ENCODE results near the gene COL27A1. TPM values are rescaled to one million over a fixed set of nuclear protein-coding genes. Genes with fewer than 3 reads are reported as not detected.

COL27A1 gene
- total RNA-seq, 2 experiments from 2014 or later = 7.0 to 10.6 TPM

DNA sequence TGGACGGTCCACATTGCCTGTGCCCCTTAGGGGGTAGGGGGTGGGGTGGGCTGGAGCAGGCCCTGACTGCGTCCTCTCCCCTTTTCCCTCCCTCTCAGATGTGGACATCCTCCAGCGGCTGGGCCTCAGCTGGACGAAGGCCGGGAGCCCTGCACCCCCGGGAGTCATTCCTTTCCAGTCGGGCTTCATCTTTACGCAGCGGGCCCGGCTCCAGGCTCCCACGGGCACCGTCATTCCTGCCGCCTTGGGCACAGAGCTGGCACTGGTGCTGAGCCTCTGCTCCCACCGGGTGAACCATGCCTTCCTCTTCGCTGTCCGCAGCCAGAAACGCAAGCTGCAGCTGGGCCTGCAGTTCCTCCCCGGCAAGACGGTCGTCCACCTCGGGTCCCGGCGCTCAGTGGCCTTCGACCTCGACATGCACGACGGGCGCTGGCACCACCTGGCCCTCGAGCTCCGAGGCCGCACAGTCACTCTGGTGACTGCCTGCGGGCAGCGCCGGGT, 12.3 kb downstream of the COL27A1 start:
- H3K36me3 Mint-ChIP-seq (ENCODE audit: low read depth) = peaks cover 3% of the 10 kb centered on the region
- no peak for DNase-seq
- no peak overlapping the region for H3K27ac Mint-ChIP-seq
- H3K9me3 Mint-ChIP-seq = no peaks in the 10 kb centered on the region
- no peaks in the 10 kb centered on the region for H3K4me1 Mint-ChIP-seq (ENCODE audit: low read depth)
- CTCF ChIA-PET = interaction anchor here (3.1 kb wide), 1 partner anchor 13 kb away, joined by 7 read pairs; the partner anchor contains the start of gene COL27A1
- no peak overlapping the region for H3K4me3 Mint-ChIP-seq
- intact Hi-C loops (cut with micrococcal nuclease) = no loop called here
- H3K27me3 Mint-ChIP-seq (ENCODE audit: low read depth) = no peaks in the 10 kb centered on the region

DNA sequence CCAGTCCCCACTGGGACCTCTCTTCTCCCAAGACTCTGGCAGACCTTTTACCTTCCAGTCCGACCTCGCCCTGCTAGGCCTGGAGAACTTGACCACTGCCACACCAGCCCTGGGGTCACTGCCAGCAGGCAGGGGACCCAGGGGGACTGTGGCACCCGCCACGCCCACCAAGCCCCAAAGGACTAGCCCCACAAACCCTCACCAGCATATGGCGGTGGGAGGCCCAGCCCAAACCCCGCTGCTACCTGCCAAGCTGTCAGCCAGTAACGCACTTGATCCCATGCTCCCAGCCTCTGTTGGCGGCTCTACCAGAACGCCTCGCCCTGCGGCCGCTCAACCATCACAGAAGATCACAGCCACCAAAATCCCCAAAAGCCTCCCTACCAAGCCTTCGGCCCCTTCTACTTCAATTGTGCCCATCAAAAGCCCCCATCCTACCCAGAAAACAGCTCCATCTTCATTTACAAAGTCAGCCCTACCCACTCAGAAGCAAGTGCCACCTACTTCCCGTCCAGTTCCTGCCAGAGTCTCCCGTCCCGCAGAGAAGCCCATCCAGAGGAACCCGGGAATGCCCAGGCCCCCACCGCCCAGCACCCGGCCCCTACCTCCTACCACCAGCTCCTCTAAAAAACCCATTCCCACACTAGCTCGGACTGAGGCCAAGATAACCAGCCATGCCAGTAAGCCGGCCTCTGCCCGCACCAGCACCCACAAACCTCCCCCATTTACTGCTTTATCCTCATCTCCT, 13.1 kb downstream of the COL27A1 start:
- peaks cover 3% of the 10 kb centered on the region for H3K36me3 Mint-ChIP-seq (ENCODE audit: low read depth)
- intact Hi-C loops (cut with micrococcal nuclease) = no loop called here
- no peaks in the 10 kb centered on the region for H3K27me3 Mint-ChIP-seq (ENCODE audit: low read depth)
- CTCF ChIA-PET = interaction anchor here (3.1 kb wide), 1 partner anchor 13 kb away, joined by 7 read pairs; the partner anchor contains the start of gene COL27A1
- H3K9me3 Mint-ChIP-seq = no peaks in the 10 kb centered on the region
- no peak for DNase-seq
- no peak overlapping the region for H3K27ac Mint-ChIP-seq
- no peaks in the 10 kb centered on the region for H3K4me1 Mint-ChIP-seq (ENCODE audit: low read depth)
- no peak overlapping the region for H3K4me3 Mint-ChIP-seq

DNA sequence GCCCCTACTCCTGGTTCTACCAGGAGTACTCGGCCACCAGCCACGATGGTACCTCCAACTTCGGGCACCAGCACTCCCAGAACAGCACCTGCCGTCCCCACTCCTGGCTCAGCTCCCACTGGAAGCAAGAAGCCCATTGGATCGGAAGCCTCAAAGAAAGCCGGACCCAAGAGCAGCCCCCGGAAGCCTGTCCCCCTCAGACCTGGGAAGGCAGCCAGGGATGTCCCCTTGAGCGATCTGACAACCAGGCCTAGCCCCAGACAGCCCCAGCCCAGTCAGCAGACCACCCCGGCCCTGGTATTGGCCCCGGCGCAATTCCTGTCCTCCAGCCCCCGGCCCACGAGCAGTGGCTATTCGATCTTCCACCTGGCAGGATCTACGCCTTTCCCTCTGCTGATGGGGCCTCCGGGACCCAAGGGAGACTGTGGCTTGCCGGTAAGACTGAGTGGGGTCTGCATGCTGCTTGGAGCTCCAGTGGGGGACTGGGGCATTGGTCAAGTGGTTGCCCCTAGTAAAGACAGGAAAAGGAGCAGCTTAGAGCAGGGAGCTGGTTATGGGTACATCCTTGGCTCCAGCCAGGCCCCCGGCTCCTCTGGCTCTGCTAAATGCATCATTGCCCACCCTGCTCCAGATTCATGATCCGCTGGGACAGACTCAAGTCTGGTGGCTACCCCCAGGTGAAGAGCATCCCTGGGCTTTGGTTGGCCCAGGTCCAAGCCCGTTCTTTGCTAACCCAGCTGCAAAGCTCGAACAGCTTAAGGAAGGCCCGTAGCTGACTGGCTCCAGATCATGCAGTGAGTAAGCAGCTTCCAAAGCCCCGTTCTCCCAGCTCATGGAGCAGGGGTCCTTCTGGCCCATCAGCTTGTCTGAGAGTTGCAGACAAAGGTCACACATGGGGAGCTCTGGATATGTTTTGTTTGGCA, 14.0 kb downstream of the COL27A1 start:
- no peaks in the 10 kb centered on the region for H3K27me3 Mint-ChIP-seq (ENCODE audit: low read depth)
- DNase-seq = no peak
- intact Hi-C loops (cut with micrococcal nuclease) = no loop called here
- peaks cover 3% of the 10 kb centered on the region for H3K36me3 Mint-ChIP-seq (ENCODE audit: low read depth)
- H3K4me3 Mint-ChIP-seq = no peak overlapping the region
- no peak overlapping the region for H3K27ac Mint-ChIP-seq
- H3K9me3 Mint-ChIP-seq = no peaks in the 10 kb centered on the region
- CTCF ChIA-PET = interaction anchor here (1.5 to 3.1 kb wide), 2 partner anchors 14 to 122 kb away, joined by 3 to 7 read pairs; partner anchors contain the start of gene COL27A1
- H3K4me1 Mint-ChIP-seq (ENCODE audit: low read depth) = no peaks in the 10 kb centered on the region

DNA sequence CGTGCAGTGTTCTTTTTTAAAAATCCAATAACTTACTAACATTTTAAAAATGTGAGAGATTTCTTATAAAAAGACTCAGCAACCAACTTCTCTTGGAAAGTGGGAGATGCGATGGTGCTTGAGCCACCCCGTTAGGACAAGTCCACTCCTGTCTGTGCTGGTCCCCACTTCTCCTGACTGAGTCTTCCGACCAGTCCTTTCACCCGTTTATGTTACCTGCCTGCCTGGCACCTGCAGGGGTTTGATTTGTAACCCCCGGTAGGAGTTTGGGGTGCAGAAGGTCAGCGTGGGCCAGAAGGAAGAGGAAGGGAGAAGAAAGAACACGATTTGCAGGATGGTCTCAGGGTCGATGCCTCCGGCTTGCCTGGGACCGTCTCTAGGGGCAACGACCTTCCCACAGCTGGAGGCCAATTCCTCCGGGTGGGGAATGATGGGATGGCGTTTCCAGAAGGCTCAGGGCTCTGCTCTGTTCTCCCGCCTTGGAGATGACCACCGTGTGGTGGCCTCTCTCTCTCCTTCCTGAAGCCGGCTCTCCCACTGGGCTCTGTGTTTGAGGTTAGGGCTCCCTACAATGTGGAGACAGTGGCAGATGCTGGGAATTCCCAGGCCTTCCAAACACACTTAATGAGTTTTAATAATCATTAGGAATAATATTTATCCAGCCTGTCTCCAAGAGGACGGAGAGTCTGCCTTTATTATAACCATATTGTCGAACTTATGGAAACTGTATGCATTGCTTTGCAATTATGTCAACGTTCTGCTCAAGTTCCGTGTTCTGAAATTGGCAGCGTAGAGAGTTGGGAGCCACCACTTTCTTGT, 14.8 kb downstream of the COL27A1 start:
- no peak overlapping the region for H3K27ac Mint-ChIP-seq
- CTCF ChIA-PET = interaction anchor here (1.5 kb wide), 1 partner anchor 121 kb away, joined by 3 read pairs; no protein-coding TSS in a partner anchor

DNA sequence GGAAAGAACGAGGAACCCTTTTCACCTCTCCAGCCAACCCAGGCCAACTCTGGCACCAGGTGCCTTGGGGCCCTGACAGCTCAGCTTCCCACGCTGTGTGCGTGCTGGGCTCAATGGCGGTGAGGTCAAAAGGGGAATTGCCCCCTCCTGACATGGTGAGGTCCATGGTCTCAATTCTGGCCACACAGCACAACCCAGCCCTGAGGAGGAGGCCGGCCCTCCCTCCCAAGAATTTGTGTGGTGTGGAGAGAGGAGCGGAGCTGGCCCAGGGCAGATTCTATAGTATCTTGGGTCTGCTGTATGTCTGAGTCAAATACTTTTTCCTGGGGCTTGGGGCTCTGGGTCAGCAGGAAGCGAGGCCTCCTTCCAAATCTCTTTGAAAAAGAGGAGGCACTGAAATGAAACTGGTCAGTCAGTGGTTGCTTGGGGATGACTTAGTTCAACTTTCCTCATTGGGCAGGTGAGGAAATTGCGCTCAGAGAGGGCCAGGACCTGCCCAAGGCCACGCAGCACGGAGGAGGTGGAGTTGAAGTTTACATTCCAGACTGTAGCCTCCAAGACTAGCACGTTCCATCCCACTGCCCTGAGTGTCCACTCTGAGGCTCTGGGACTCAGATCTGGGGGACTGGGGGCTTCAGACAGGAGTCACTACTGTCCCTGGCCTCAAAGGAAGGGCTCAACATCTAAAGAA, 15.6 kb downstream of the COL27A1 start:
- CTCF ChIA-PET = interaction anchor here (1.5 kb wide), 1 partner anchor 120 kb away, joined by 3 read pairs; no protein-coding TSS in a partner anchor

More for the DNA sequence above, 14.8 kb downstream of the COL27A1 start:
- peaks cover 3% of the 10 kb centered on the region for H3K36me3 Mint-ChIP-seq (ENCODE audit: low read depth)
- intact Hi-C loops (cut with micrococcal nuclease) = no loop called here
- no peak overlapping the region for H3K4me3 Mint-ChIP-seq
- no peaks in the 10 kb centered on the region for H3K27me3 Mint-ChIP-seq (ENCODE audit: low read depth)
- no peak for DNase-seq
- no peaks in the 10 kb centered on the region for H3K4me1 Mint-ChIP-seq (ENCODE audit: low read depth)
- H3K9me3 Mint-ChIP-seq = no peaks in the 10 kb centered on the region

DNA sequence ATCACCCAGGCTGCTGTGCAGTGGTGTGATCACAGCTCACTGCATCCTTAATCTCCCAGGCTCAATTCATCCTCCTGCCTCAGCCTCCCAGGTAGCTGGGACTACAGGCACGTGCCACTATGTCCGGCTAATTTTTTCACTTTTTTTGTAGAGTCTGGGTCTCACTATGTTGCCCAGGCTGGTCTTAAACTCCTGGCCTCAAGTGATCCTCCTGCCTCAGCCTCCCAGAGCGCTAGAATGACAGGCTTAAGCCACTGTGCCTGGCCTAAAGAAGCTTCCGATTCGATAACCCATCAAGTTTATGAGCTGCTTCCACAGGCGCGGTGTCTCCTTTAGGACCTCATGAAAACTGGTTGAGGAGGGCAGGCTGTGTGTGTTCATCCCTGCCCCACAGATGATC, 16.2 kb downstream of the COL27A1 start:
- peaks cover 3% of the 10 kb centered on the region for H3K36me3 Mint-ChIP-seq (ENCODE audit: low read depth)
- H3K4me3 Mint-ChIP-seq = no peak overlapping the region
- H3K4me1 Mint-ChIP-seq (ENCODE audit: low read depth) = no peaks in the 10 kb centered on the region
- CTCF ChIA-PET = interaction anchor here (1.8 kb wide), 1 partner anchor 89 kb away, joined by 10 read pairs; no protein-coding TSS in a partner anchor
- no peaks in the 10 kb centered on the region for H3K27me3 Mint-ChIP-seq (ENCODE audit: low read depth)
- no peak for DNase-seq
- H3K27ac Mint-ChIP-seq = no peak overlapping the region
- H3K9me3 Mint-ChIP-seq = no peaks in the 10 kb centered on the region
- intact Hi-C loops (cut with micrococcal nuclease) = no loop called here

More for the DNA sequence above, 15.6 kb downstream of the COL27A1 start:
- DNase-seq = no peak
- no peaks in the 10 kb centered on the region for H3K27me3 Mint-ChIP-seq (ENCODE audit: low read depth)
- H3K36me3 Mint-ChIP-seq (ENCODE audit: low read depth) = peaks cover 3% of the 10 kb centered on the region
- H3K27ac Mint-ChIP-seq = no peak overlapping the region
- no peaks in the 10 kb centered on the region for H3K4me1 Mint-ChIP-seq (ENCODE audit: low read depth)
- intact Hi-C loops (cut with micrococcal nuclease) = no loop called here
- H3K4me3 Mint-ChIP-seq = no peak overlapping the region
- no peaks in the 10 kb centered on the region for H3K9me3 Mint-ChIP-seq

DNA sequence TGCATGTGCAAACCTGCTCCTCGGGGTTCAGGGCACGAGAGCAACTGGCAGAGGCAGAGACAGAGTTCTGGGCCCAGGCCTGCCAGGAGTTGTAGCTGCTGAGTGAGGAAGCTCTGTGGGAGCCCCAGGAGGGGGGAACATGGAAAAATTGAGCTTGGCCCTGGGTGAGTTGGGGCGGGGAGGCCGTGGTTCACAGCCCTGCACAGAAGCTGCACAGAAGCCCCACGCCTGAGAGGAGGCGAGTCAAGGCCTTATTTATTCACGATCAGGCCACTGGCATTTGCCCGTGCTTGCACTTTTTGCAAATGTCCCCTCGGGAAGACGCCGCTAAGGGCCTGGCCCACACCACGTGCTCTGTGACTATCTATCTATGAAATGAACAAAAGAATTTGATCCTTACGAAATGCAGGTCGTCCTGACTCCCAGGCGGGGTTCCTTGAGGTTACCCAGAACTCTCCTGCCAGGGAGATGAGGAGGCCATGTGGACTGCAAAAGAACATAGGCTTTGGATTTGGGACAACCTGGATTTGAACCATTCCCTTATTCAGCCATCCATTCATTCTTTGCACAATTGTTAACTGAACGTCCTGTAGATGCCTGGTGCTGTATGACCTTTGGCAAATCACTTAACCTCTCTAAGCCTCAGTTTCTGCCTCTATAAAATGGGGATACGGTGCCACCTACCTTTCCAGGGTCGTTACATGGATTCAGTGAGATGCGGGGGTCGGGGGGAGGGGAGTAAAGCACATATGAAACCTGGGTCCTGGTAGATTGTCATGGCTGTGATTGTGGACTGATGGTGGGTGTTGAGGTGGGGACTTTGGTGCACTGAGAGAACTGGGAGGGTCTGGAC, 17.9 kb downstream of the COL27A1 start:
- peaks cover 3% of the 10 kb centered on the region for H3K36me3 Mint-ChIP-seq (ENCODE audit: low read depth)
- H3K4me3 Mint-ChIP-seq = no peak overlapping the region
- H3K27ac Mint-ChIP-seq = no peak overlapping the region
- no peaks in the 10 kb centered on the region for H3K27me3 Mint-ChIP-seq (ENCODE audit: low read depth)
- DNase-seq = no peak
- CTCF ChIA-PET = interaction anchor here (1.8 kb wide), 1 partner anchor 90 kb away, joined by 10 read pairs; no protein-coding TSS in a partner anchor
- intact Hi-C loops (cut with micrococcal nuclease) = no loop called here
- no peaks in the 10 kb centered on the region for H3K4me1 Mint-ChIP-seq (ENCODE audit: low read depth)
- no peaks in the 10 kb centered on the region for H3K9me3 Mint-ChIP-seq

DNA sequence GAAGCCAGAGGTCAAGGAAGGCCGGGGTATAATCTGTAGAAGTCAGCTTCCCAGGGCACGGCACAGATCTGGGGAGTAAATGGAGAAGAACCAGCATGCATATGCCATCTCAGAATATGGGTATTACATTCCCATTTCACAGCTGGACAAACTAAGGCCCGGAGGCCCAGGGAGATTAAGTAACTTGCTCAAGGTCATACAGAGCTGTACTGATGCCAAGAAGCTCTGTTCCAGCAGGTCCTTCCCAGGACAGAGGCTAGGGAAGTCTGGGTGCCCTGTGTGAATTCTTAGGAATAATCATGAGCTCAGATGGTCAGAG, 19.2 kb downstream of the COL27A1 start:
- intact Hi-C loops (cut with micrococcal nuclease) = no loop called here
- H3K36me3 Mint-ChIP-seq (ENCODE audit: low read depth) = no peaks in the 10 kb centered on the region
- H3K4me3 Mint-ChIP-seq = no peak overlapping the region
- no peaks in the 10 kb centered on the region for H3K9me3 Mint-ChIP-seq
- CTCF ChIA-PET = interaction anchor here (0.6 kb wide), 1 partner anchor 212 kb away, joined by 3 read pairs; no protein-coding TSS in a partner anchor
- no peaks in the 10 kb centered on the region for H3K4me1 Mint-ChIP-seq (ENCODE audit: low read depth)
- no peak overlapping the region for H3K27ac Mint-ChIP-seq
- no peak for DNase-seq
- no peaks in the 10 kb centered on the region for H3K27me3 Mint-ChIP-seq (ENCODE audit: low read depth)

DNA sequence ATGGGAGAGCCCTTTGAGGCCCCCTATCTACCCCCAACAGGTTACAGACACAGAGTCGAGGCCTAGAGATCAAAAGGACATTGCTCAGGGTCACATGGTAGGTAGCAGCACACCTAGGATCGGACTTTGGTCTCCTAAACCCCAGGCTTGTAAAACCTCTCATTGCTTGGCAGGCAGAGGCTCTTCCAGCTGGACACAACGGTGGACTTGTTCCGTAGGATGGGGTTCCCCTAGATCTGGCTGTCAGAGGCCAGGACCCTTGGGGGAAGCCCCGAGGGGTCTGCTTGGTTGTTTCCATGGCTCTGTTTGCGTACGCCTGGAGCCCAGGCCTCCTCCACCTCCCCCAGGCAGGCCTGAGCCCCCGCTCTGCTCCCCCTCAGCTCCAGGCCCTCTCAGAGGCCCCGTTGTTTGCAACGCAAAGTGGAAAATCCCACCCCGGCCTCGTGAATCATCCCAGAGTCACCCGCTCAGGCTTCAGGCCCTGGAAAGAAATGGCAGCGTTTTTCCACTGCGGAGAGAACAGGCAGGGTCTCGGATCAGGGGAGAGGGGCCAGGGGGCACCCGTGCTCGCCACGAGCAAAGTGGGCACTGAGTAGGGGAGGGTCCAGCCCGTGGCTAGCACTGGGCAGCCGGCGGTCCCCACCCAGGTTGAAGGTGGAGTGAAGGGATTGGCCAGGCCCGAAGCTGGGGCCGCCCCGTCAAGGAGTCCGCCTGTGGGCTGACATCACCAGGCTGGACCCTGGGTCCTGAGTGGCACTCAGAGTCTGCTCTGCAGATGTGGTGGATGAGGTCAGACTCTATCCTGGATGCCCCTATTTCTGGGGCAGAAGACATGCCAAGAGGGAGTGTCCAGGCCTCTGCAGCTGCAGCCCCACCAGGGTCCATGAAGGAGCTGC, 19.8 kb downstream of the COL27A1 start:
- no peaks in the 10 kb centered on the region for H3K27me3 Mint-ChIP-seq (ENCODE audit: low read depth)
- DNase-seq = no peak
- no peaks in the 10 kb centered on the region for H3K36me3 Mint-ChIP-seq (ENCODE audit: low read depth)
- CTCF ChIA-PET = no interaction called here
- no peaks in the 10 kb centered on the region for H3K4me1 Mint-ChIP-seq (ENCODE audit: low read depth)
- intact Hi-C loops (cut with micrococcal nuclease) = no loop called here
- H3K9me3 Mint-ChIP-seq = no peaks in the 10 kb centered on the region
- no peak overlapping the region for H3K4me3 Mint-ChIP-seq
- H3K27ac Mint-ChIP-seq = no peak overlapping the region

DNA sequence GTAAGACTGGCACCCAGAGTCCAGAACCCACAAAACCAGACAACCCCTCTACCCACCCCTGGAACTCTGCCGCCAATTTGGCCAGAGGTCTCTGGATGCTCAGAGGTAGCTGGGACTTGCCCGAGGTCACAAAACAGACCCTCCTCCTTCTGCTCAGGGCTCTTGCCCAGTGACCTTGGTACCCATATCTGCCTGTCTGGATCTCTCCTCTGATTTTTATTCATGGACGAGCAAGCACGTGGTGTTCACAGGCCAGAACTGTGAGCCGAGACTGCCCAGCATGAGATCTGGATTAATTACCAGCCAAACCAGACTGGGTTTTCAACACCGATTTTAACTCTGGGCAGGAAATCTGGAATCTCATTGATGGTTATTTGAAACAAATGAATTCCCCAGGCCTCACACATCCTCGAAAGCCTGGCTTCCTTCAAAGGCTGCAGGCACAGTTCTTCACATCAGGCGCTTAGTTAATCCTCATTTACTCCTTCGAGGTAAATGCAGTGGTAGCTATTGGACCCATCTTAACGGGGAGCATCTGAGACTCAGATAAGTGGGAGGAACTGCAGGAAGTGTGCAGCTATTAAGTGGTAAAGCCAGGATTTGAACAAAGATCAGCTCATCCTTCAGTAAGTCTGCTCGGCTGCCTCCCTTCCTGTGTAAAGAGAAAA, 21.4 kb downstream of the COL27A1 start:
- CTCF ChIA-PET = interaction anchor here (1.5 kb wide), 1 partner anchor 114 kb away, joined by 4 read pairs; no protein-coding TSS in a partner anchor
- Mint-ChIP-seq H3K27me3 (ENCODE audit: low read depth) (no peaks in the 10 kb centered on the region), H3K27ac (no peak overlapping the region), H3K4me3 (no peak overlapping the region), H3K4me1 (ENCODE audit: low read depth) (no peaks in the 10 kb centered on the region), H3K9me3 (no peaks in the 10 kb centered on the region), H3K36me3 (ENCODE audit: low read depth) (no peaks in the 10 kb centered on the region)
- intact Hi-C loops (cut with micrococcal nuclease) = no loop called here
- DNase-seq = no peak

Measured in activated naive CD4-positive, alpha-beta T cell treated with anti-CD3 and anti-CD28 coated beads for 36 hours (primary cell).